Tibial nerve (tissue), 4 donors: ENCODE measurements around the gene USP2. TPM values are rescaled to one million over a fixed set of nuclear protein-coding genes. Genes with fewer than 3 reads are reported as not detected.

Experiments
- DNase-seq, 2 donors: peaks; one replicate each; pipeline ENCODE4 v3.0.0-alpha.2; 2019; ENCODE audit warnings: low spot score in 2 of 2
- H3K27ac ChIP-seq, 4 donors: fragments of 200-600 bp; sonication (generic) in 3 of 4; one replicate each; pipeline ENCODE4 v1.5.1; 2017 to 2019; ENCODE audit warnings: mild to moderate bottlenecking in 1 of 4
- H3K27me3 ChIP-seq, 2 donors: fragments of 200-600 bp; sonication (generic) in 1 of 2; one replicate each; pipeline versions ENCODE4 v1.5.1 to v1.6.0; 2017 to 2019
- H3K36me3 ChIP-seq, 3 donors: fragments of 200-600 bp; sonication (generic); one replicate each; pipeline ENCODE4 v1.5.1; 2018 to 2019
- H3K4me1 ChIP-seq, 4 donors: fragments of 200-600 bp; sonication (generic) in 3 of 4; one replicate each; pipeline ENCODE4 v1.5.1; 2017 to 2019
- H3K4me3 ChIP-seq, 4 donors: fragments of 200-600 bp; sonication (generic) in 3 of 4; one replicate each; pipeline ENCODE4 v1.5.1; 2017 to 2019; ENCODE audit warnings: mild to moderate bottlenecking in 1 of 4, moderate library complexity in 1 of 4
- H3K9me3 ChIP-seq, 4 donors: fragments of 200-600 bp; sonication (generic) in 3 of 4; one replicate each; pipeline ENCODE4 v1.5.1; 2017 to 2019
- EP300 ChIP-seq, 2 donors: sonication (generic); formaldehyde crosslinking; IDR thresholded peaks; one replicate each; pipeline ENCODE4 v1.6.1; 2017; ENCODE audit warnings: antibody characterized with exemption in 2 of 2, mild to moderate bottlenecking in 1 of 2
- POLR2A ChIP-seq, 2 donors: fragments of 450-650 bp; IDR thresholded peaks; one replicate each; pipeline ENCODE4 v1.6.1; 2017; ENCODE audit warnings: antibody characterized with exemption in 2 of 2, mild to moderate bottlenecking in 2 of 2, moderate library complexity in 2 of 2
- WGBS, 2 donors: methylation state at CpG; one replicate each; pipeline ENCODE4 v1.1.5; 2018; 5-methylcytosine and 5-hydroxymethylcytosine counted together
- total RNA-seq, 4 donors: library from RNA; depleted of rRNA; stranded (reverse); fragments of >200 nt; gene quantifications; one replicate each; pipeline ENCODE4 v1.1.0, GENCODE V29; 2016
- TF ChIP-seq, protein P1 (sequence below), 5 experiments: fragments of 200-600 bp in 3 of 5; fragments of 450-650 bp in 2 of 5; sonication (generic) in 3 of 5; IDR thresholded peaks; one replicate each; pipeline ENCODE4 v1.5.1; 2016 to 2019; ENCODE audit warnings: antibody characterized with exemption in 5 of 5, mild to moderate bottlenecking in 3 of 5, moderate library complexity in 2 of 5

The USP2 gene
- total RNA-seq, 4 donors from 2014 or later: 2.1 to 18.4 (median 11.6) TPM

DNA sequence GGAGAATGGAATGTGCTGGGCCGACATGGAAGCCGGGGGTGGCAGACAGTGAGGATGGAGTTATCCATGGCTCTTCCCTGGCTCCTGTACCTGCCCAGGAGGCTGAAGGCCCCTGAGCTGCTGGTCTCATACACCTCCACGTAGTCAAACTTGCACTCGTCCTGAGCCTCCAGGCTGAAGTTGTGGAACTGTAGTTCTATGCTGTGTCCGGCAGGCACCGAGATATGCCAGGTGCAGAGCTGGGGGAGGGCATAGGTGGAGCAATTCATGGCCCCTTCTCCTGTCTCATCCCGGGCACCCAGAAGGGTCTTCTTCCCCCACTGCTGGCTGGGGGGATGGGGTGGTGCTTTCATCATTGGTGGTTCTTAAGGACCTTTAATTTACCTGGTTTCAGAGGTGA is 37.8 kb downstream of the USP2 start:
- Histone ChIP-seq H3K36me3 (no peaks in the 10 kb centered on the region), H3K27ac (no peak overlapping the region), H3K27me3 (no peaks in the 10 kb centered on the region), H3K4me3 (no peak overlapping the region), H3K4me1 (peaks cover 0 to 31% (median 24%) of the 10 kb centered on the region in 4 donors), H3K9me3 (no peaks in the 10 kb centered on the region)
- TF ChIP-seq EP300 (IDR thresholded peaks at IDR 0.05): no peak
- TF ChIP-seq POLR2A (IDR thresholded peaks at IDR 0.05): no peak
- TF ChIP-seq, protein P1, sequence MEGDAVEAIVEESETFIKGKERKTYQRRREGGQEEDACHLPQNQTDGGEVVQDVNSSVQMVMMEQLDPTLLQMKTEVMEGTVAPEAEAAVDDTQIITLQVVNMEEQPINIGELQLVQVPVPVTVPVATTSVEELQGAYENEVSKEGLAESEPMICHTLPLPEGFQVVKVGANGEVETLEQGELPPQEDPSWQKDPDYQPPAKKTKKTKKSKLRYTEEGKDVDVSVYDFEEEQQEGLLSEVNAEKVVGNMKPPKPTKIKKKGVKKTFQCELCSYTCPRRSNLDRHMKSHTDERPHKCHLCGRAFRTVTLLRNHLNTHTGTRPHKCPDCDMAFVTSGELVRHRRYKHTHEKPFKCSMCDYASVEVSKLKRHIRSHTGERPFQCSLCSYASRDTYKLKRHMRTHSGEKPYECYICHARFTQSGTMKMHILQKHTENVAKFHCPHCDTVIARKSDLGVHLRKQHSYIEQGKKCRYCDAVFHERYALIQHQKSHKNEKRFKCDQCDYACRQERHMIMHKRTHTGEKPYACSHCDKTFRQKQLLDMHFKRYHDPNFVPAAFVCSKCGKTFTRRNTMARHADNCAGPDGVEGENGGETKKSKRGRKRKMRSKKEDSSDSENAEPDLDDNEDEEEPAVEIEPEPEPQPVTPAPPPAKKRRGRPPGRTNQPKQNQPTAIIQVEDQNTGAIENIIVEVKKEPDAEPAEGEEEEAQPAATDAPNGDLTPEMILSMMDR (IDR thresholded peaks at IDR 0.05): no peak
- no peak for DNase-seq
- 85 to 89% methylated on average over 6 to 7 of the region's 7 CpGs for WGBS, 2 donors

DNA sequence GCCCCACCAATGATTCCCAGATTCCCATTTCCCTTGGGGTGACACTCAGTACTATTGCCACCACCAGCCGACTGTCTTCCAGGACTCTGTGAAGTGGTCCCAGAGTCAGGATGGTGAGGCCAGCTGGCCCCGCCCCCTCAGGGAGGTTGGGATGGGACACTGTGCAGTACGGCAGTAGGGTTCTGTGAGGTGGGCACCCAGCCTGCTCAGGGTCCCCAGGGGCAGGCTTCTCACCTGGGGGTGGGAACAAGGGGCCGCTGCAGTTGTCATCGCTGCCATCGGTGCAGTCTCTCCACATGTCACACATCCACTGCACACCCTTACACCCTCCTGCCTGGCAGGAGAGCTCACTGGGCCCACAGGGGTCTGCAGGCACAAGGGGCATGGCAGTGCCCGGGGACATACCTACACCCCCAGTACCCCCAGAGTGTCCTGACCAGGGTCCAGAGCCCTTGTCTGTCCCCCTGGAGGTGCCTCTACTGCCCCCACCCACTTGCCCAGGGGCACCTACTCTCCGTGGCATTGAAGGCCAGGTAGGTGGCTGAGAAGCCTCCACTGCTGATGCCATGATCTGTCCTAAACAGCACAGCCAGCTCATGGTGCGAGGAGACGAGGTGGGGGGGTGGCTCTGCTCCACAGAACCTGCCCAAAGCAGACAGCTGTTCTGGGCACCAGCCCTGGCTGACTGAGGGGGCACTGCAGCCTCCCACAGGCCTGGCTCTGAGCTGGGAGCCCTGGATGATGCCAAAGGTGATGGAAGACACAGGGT is 38.9 kb downstream of the USP2 start:
- H3K4me1 ChIP-seq: peaks cover 0 to 42% (median 31%) of the 10 kb centered on the region in 4 donors
- no peaks in the 10 kb centered on the region for H3K27me3 ChIP-seq

DNA sequence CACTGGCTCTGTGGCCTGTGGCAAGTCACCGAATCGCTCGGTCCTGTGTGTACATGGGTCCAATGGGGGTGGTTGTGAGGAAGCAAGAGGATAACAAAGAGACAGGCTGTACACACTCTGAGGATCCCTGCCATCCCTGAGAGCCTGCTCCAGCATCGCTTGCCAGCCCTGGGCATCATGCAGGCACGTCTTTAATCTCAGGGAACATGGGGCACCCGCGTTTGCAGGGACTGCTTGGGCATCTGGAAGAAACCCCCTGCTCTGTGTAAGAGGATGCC is 39.5 kb downstream of the USP2 start:
- Histone ChIP-seq H3K4me1 (peaks cover 0 to 48% (median 31%) of the 10 kb centered on the region in 4 donors), H3K36me3 (peaks cover 0 to 8% (median 0%) of the 10 kb centered on the region in 3 donors), H3K9me3 (no peaks in the 10 kb centered on the region), H3K27ac (peak overlapping the region in 1 of 4 donors; percentile 95), H3K4me3 (no peak overlapping the region), H3K27me3 (no peaks in the 10 kb centered on the region)
- TF ChIP-seq, protein P1 (IDR thresholded peaks at IDR 0.05): no peak
- TF ChIP-seq POLR2A (IDR thresholded peaks at IDR 0.05): no peak
- TF ChIP-seq EP300 (IDR thresholded peaks at IDR 0.05): no peak
- 66 to 69% methylated on average over 6 to 7 of the region's 7 CpGs for WGBS, 2 donors
- DNase-seq: no peak

More for the DNA sequence above, 38.9 kb downstream of the USP2 start:
- TF ChIP-seq POLR2A (IDR thresholded peaks at IDR 0.05): no peak
- TF ChIP-seq, protein P1 (IDR thresholded peaks at IDR 0.05): no peak
- TF ChIP-seq EP300 (IDR thresholded peaks at IDR 0.05): no peak
- H3K27ac ChIP-seq: no peak overlapping the region
- WGBS, 2 donors: 79 to 83% methylated on average over 5 to 6 of the region's 10 CpGs
- no peak for DNase-seq
- no peaks in the 10 kb centered on the region for H3K9me3 ChIP-seq
- peaks cover 0 to 2% (median 0%) of the 10 kb centered on the region in 3 donors for H3K36me3 ChIP-seq
- no peak overlapping the region for H3K4me3 ChIP-seq

DNA sequence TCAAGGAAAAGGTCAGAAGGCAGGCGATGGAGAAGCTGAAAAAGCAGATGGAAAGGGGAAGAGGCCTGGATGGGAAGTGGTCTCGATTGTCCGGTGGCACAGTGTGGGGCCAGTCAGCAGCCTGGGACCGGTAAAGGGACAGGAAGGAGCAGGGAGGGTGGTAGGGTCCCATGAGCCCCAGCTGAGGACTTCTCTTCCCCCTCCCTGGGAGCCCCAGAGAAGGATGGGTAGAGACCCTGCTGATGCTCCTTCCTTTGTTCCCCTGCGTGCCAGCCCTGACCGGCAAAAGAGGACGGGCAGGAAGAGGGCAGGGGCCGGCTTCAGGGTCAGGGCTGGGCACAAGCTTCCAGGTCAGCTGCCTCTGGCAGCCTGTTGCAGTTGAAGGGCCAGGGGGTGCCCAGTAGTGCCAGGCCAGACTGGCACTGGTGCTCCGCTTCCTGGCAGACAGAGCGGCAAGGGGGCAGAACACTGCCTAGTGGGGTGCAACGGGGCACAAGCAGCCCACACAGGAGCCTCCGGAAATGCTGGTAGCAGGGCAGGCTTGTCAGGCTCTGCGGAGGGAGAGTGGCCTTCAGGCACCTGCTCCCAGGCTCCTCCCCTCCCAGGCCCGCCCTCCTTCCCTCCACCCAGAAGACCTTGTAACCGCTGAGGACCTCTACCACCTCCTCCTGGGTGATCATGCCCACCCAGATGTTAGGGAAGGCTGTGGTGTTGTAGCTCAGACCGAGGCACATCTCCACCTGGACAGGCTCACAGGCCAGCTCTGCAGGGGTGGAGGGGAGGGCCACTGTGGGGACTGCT is 40.1 kb downstream of the USP2 start:
- H3K9me3 ChIP-seq: no peaks in the 10 kb centered on the region
- TF ChIP-seq, protein P1 (IDR thresholded peaks at IDR 0.05): no peak
- TF ChIP-seq POLR2A (IDR thresholded peaks at IDR 0.05) (no peak), EP300 (IDR thresholded peaks at IDR 0.05) (no peak)
- peaks cover 0 to 53% (median 31%) of the 10 kb centered on the region in 4 donors for H3K4me1 ChIP-seq
- peak overlapping the region in 3 of 4 donors; percentile 93 to 97 (median 95) for H3K27ac ChIP-seq
- no peak for DNase-seq
- peaks cover 0 to 13% (median 0%) of the 10 kb centered on the region in 3 donors for H3K36me3 ChIP-seq
- WGBS, 2 donors: 32 to 39% methylated on average over 16 of the region's 16 CpGs
- no peaks in the 10 kb centered on the region for H3K27me3 ChIP-seq
- H3K4me3 ChIP-seq: peak overlapping the region in 1 of 4 donors; percentile 63
